CD4-positive, alpha-beta T cell treated with Interleukin-10 for 1 hour (primary cell): ENCODE results near the gene PRKD2.
A peak's percentile ranks its signal among the peaks of the same experiment; 100 is the strongest.

Source experiments
- DNase-seq: peaks from one replicate; pipeline ENCODE4 v3.0.0-alpha.2; 2020

PRKD2 gene

DNA sequence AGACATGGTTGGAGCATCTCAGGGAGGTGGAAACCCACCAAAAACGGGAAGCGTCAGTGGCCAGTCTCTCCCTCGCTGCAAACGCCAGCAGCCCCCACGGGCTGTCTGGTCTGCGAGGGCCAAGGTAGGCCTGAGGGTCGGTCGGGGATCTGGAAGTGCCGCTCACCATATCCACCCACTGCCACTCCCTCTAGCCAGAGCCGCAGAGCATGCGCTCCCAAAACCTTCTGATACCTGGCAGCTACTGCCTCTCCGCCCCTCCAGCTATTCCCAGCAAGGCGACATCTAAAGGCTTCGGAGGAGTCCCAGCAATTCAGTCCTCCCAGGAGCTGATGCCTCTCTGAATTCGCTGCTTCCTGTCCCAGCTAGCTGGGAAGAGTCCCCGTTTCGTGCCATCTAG, 24.5 kb upstream of the PRKD2 start:
- DNase-seq = no peak

DNA sequence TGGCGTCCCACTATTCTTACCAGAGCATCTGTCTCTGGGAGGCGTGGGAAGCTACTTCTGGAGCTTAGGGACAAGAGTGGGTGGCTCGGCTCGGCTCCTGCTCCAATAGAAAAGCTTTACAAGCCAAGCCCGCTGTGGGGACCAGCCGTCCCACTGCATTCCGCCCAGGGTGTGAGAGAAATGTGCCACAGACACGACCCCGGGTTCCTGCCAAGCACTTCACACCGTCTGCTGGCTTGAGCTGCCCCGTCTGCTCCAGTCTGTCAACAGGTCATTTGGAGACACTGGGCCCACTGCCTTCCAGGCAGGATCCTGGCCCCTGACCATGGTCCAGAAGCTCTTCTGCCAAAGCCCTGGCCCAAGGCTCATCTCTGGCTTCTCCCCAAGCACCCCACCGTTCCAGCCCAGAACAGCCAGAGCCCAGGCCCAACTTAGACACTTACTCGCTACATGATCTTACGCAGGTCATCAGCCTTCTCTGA, 22.4 kb upstream of the PRKD2 start:
- no peak for DNase-seq

- DNase-seq = no peak
Observed at GRCh38 chr19:46737761-46738171, 20.9 kb upstream of the PRKD2 start.

DNA sequence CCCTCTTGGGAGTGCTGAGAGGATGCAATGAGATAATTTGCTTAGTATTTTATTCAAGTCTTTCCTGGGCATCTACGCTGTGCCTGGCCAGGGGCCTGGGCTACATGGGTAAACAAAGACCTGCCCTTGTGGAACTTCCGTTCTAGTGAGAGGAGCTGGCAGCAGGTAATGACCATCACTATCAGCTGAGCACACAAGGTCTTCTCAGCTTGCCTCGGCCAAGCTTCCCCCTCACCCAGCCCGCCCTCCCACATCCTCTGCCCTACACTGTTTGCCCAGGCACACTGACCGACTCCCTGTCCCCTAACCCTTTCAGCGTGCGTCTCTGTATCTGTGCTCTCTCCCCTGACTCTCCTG, 20.4 kb upstream of the PRKD2 start:
- no peak for DNase-seq

- DNase-seq = no peak
Observed at GRCh38 chr19:46736531-46737297, 19.8 kb upstream of the PRKD2 start.

DNA sequence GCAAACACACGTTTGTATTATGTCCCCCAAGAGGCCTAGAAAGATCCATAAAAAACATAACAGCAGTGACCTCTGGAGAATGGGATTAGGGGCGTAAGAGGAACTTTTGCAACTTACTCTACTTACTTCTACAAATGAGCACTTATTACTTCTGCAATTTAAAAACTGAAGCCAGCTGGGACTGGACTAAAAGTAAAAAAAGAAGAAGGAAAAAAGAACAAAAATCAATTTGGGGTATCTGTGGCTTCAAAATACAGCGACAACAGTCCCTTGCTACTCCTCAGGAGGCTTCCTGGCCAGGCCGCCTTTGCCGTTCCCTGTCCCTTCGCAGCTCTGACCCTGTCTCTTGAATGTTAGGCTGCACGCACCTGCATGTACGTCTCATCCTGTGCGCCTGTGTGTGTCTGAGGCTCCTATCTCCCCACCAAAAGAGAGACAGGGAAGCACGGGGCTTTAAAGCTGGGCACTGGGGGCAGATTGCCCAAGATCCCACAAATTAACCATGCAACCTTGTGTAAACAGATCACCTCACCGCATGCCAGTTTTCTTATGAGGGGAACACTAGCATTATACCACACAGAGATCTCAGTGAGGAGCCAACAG, 16.9 kb upstream of the PRKD2 start:
- DNase-seq = no peak

DNA sequence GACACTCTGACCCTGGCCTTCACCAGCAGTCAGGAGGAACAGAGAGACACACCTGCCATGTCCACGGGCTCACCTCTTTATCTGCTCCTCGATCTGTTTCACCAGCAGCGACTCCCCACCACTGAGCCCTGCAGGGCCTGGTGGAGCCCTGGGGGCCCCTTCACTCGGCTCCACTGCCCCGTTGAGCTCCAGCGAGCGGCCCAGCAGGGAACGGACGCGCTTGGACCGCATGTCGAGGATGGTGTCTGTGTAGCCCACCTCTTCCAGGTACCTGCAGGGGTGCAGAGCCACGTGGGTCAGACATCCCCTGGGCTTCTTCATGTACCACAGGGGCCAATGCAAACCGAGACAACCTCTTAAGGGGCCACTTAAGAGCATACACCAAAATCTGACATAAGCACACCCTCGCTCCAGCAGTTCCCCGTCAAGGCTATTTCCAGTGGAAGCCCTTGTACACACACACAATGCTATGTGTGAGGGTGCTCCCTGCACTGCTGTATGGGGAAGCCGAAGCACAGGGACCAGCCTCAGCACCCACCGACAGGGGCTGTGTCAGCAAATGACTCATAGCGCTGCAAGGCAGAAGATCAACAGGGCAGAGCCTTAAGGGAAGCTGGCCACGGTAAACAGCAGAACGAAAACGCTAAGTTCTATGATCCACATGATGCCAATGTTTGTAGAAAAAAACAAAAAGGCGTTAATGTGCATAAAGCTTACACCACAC, 16.2 kb upstream of the PRKD2 start:
- DNase-seq = no peak

DNA sequence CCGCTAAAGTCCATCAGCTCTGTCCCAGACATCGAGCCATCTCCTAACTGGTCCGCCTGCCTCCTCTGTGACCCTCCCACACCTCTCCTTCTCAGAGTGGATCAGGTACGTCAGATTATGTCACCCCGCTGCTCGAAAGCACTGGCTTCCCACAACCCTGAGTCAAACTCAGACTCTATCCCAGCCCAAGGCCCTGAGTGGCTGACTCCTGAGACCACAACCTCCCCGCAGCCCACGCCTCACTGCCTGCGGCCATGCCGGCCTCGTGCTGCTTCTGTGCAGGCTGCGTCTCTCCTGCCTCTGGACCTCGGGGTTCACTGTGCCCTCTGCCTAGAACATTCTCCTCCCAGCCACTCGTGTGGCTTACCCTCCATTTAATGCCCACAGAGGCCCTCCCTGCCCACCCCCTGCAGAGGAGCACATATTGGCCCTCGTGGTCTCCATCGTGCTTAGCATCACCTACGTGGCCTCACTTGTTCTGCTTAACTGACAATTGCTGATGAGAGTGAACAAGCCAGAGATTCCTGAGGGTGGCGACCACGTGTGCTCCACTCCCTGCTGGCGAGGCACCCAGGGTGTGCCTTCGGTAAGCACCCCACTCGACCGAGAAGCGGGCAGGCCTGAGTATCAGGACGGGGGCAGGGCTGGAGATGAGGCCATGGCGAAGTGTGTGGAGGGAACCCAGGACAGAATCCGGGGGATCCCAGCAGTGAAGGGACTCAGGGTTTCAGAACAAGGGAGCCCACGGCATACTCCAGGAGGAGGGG, 15.4 kb upstream of the PRKD2 start:
- DNase-seq = no peak

- DNase-seq = no peak
Observed at GRCh38 chr19:46731584-46731983, 14.7 kb upstream of the PRKD2 start.

DNA sequence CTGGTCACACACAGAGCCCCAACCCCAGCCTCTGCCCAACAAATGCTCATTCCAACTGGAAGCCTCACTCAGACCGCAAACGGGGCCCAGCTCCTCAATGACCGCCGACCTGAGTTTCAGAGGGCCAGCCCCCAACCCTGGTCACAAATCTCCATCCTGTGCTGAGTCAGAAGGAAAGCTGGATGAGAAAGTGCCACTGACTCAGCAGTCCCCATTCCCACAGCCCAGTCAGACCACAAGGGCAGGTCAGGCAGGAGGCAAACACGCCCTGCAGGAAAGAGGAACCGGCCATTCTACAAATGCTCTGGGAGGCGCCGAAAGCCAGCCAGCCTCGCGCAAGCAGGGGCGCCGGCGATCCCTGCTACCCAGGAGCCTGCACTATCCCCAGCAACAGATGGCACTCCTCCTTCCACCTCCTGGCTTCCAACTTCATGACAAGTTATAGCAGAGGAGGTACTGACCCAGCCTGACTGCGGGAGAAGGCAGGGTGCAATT, 14.1 kb upstream of the PRKD2 start:
- DNase-seq = no peak

- no peak for DNase-seq
Observed at GRCh38 chr19:46730595-46730994, 13.7 kb upstream of the PRKD2 start.

DNA sequence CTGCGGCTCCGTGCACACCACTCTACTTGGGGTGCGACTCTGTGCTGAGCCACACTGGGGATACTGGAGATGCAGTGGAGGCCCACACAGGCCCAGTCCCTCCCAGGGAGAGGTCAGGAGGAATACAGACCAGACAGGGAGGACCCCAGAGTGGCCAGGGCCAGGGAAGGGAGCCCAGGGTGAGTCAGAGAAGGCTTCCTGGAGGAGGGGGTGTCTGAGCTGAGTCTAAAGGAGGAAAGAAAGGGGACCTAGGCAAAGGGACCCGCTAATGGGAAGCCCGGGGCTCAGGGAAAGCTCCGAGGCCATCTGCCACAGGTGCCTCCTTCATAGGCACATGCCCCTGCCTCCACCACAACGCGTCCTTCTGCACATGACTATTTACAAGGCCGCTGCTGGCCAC, 13.3 kb upstream of the PRKD2 start:
- no peak for DNase-seq

DNA sequence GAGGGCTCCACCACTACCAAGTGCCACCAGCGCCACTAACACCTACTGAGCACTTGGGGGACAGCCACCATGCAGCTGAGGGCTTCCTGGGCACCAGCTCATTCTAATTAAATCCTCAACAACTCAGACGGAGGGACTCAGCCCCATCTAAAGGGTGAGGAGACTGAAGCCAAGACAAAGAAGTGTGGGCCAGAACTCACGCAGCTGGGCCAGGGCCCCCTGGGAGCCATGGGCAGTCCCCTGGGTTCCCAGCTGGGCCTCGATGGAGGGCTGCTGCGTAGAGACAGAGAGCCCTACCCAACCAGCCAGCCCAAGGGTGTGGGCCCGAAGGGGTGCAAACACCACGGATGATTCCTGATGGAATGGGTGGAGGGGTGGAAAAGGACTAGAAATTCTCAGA, 12.8 kb upstream of the PRKD2 start:
- no peak for DNase-seq

DNA sequence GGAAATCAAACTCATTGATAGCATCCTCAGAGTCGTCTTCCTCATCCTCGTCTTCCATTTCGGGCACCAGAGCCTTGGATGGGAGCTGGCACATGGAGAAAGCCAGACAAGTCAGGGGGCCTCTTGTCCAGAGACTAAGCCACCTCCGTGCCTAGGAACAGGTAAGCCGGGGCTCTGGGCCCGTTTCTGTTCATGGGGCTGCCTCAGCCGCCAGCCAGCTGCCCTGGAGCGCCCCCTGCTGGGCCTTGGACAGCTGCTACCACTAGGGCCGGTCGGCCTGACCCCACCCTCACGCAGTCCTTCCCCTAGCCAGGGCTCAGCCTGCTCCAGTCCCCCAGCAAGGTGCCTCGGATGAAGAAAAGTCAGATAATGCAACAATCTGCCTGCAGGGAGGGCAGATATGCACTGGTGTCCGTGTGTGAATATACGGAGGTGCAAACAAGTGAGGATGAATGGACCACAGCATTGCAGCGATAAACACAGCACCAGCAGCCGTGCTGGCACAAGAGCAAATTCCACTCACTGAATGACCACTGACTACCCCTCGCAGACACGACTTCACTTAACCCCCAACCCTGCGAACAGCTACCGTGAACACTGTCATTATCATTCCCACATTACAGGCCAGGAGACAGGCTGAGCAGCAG, 11.9 kb upstream of the PRKD2 start:
- DNase-seq = peak; percentile 83

GRCh38 chr19:46728208-46728607, 11.3 kb upstream of the PRKD2 start:
- DNase-seq = no peak

DNA sequence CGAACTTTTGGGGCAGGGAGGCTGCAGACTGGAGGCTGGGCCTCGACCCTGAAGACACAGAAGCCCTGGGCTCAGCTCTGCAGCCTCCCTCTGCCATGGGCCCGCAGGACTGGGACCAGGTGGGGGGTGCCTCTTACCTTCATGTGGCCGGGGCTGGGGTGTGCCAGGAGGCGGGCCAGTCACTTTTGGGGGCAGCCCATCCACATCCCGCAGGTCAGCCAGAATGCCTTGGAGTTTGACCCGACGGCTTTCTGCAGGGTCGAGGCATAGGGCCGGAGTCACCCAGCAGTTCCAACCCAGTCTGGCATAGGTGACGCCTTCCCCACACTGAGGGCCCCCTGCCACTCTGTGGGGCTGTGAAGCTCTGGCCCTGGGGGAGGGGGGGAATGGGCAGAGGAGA, 10.8 kb upstream of the PRKD2 start:
- DNase-seq = no peak

DNA sequence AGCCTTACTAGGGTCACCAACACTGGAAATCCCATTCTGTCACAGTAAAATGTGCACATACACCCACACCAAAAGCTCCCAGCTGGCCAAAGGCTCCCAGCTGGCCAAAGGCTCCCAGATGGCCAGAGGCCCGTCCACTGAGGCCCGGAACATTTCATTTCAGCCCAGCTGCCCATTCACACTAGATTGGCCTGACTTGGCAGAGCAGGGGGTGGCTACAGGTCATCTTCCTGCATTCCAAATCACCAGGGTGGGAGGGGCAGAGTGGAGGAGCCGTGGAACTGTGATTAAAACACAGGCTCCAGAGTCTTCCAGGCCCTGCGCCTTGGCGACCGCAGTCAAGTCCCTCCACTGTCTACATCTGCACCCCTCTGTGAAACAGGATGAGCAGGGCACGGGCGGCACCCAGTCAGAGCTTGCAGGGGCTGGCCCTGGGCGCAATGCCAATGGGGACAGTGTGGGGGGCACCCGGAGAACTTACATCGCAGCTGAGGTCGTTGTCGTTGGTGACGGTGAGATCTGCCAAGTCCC, 10.1 kb upstream of the PRKD2 start:
- DNase-seq = no peak

DNA sequence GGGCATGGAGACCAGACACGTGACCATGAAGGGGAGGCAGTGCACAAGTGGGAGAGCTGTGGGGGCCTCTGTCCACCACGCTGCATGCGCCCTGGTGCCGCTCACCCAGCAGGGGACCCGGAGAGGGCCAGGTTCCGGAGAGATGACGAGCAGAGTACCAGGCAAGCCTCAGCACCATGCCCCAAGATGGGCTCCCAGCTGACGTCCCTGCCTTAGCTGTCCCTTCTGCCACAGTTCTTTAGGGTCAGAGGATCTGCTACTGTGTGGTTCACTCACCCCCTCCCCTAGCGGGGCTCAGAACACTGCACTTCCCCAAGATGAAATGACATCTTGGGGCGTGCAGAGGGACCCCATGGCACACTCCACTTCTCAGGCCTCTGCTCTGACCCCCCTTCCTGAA, 9.6 kb upstream of the PRKD2 start:
- no peak for DNase-seq

DNA sequence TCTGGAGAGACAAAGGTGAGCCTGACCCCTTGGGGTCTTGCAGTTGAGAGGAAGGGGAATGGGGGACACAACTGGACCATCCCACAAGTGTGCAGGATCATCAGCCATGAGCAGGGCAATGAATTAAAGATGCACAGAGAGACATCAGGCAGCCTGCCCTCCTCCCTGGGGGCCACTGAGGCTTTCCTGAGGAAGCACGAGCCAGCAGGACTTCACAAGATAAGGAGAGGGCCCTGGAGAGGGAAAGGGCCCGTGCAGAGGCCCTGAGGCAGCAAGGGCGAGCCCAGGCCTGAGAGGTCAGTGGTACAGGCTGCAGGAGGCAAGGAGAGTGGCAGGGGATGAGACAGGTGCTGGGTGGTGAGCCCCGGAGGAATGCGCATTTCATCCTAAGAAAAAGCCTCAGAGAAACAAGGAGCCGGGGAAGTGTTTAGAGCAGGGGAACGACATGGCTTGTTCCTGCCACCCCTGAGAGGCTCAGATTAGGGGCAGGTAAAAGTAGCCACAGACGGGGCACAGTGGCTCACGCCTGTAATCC, 9.0 kb upstream of the PRKD2 start:
- no peak for DNase-seq

DNA sequence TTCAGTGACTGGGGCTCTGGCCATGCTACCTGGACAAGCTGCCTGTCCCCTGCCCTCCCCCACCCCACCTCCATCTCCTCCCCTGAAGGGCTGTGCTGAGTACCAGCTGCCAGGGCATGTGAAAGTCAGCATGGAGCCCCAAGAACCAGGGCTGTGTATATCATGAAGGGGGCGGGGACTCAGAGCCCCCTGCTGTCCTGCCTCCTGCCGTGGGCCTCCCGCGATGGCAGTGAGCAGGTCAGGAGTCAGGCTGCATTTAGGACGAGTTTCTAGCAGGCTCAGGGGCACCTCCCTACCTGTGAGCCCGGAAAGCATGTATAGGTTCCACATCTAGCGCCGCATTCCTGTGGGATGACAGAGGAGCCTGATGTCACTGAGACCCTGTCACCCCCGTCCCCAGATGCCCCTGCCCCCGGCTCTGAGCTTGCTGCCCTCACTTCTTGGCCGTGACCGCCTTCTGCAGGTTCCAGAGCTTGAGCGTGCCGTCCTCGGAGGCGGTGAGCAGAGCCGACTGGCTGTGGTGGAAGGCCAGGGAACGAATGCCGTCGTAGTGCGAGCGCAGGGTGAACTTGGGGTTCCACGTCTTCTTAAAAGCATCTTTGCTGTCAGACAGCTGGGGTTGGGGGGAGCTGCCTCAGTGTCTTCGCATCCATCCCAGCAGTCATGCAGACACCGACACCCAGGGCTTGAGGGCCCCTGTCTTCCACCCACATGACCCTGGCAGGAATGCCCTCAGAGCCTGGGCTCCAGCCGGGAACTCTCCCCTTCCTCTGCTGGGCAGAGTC, 8.3 kb upstream of the PRKD2 start:
- DNase-seq = no peak

DNA sequence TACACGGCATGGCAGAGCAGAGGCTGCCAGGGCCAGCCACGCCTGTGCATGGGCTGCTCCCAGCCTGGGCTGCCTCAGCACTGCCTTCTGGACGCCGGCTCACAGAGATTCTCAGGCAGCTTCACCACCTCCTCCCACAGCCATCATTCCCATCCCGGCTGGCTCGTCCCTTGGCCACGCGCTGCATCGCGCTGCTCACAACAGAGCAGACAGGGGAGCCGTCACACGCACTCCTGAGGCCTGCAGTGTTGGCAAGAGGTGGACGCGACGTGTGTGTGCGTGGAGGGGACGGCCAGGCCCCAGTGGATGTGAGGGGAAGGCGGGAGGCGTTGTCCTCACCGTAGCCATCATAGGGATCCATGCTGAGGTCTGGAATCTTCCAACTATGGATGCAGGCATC, 7.6 kb upstream of the PRKD2 start:
- DNase-seq = no peak
